Measurements from ENCODE around the gene PLEKHA7. TPM values are rescaled to one million over a fixed set of nuclear protein-coding genes. Genes with fewer than 3 reads are reported as not detected.

PLEKHA7 gene
- total and polyA plus RNA-seq, 2 of the 8 experiments (the other 6 are each of a cell fraction or from before 2014, with no cell fraction given) = 11.4 to 25.6 TPM

GRCh38 chr11:16804104-16804947 is 209.9 kb downstream of the PLEKHA7 start:
- Histone ChIP-seq H4K8ac (ENCODE audit: extremely low read depth, insufficient read depth, low read length) (no peak overlapping the region), H3K23me2 (ENCODE audit: low read depth, low read length) (no peaks in the 10 kb centered on the region), H3K23ac (ENCODE audit: insufficient read length) (no peak overlapping the region), H3K79me2 (ENCODE audit: control insufficient read depth in 1 of 2, insufficient read depth in 2 of 2, low read length in 2 of 2) (no peaks in the 10 kb centered on the region), H2BK120ac (replicated peaks; ENCODE audit: low read depth, low read length) (no peak overlapping the region), H3K27ac (ENCODE audit: low read depth, low read length) (no peak overlapping the region), H3K14ac (ENCODE audit: insufficient read length) (no peak overlapping the region), H4K20me1 (replicated peaks in 1 of 2; ENCODE audit: control insufficient read depth in 1 of 2, insufficient read depth in 2 of 2, low read length in 2 of 2) (peaks cover 0 to 2% of the 10 kb centered on the region in 2 experiments), H2BK20ac (ENCODE audit: low read length) (no peak overlapping the region), H4K5ac (ENCODE audit: insufficient read length, low read depth, low read length) (no peak overlapping the region), H3K4me3 (ENCODE audit: extremely low read depth in 1 of 4, insufficient read depth in 2 of 4, low read depth in 3 of 4, low read length in 4 of 4) (no peak overlapping the region), H3K56ac (replicated peaks; ENCODE audit: insufficient read length, low read depth, low read length) (no peak overlapping the region), H2AFZ (ENCODE audit: low read length) (no peak overlapping the region), H3K18ac (ENCODE audit: extremely low read depth, low read length) (no peak overlapping the region), H2AK5ac (ENCODE audit: low read depth, low read length) (no peak overlapping the region), H3K36me3 (ENCODE audit: control insufficient read depth in 2 of 4, insufficient read depth in 4 of 4, low read length in 3 of 4) (peaks cover 0 to 4% (median 1%) of the 10 kb centered on the region in 4 experiments; a peak in 3 of 8 replicates), H3K9me3 (ENCODE audit: insufficient read depth in 2 of 2, low read depth in 1 of 2, low read length in 1 of 2) (no peaks in the 10 kb centered on the region), H2BK15ac (ENCODE audit: low read length) (no peak overlapping the region), H3K4ac (replicated peaks; ENCODE audit: insufficient read length, low read depth, low read length) (no peak overlapping the region), H3K4me1 (replicated peaks in 1 of 4; ENCODE audit: control insufficient read depth in 3 of 4, insufficient read depth in 4 of 4, low read length in 3 of 4) (no peaks in the 10 kb centered on the region), H2BK12ac (ENCODE audit: low read depth, low read length) (no peak overlapping the region), H2BK5ac (ENCODE audit: low read depth, low read length) (no peak overlapping the region), H3K27me3 (replicated peaks in 1 of 4; ENCODE audit: control insufficient read depth in 3 of 4, extremely low read depth in 1 of 4, insufficient read depth in 3 of 4, low read length in 3 of 4) (no peaks in the 10 kb centered on the region), H3K79me1 (ENCODE audit: low read depth, low read length) (no peaks in the 10 kb centered on the region), H3K9ac (replicated peaks in 1 of 4; ENCODE audit: extremely low read depth in 1 of 4, low read depth in 3 of 4, low read length in 3 of 4) (no peak overlapping the region), H3K4me2 (ENCODE audit: insufficient read depth in 1 of 2, low read depth in 2 of 2, low read length in 2 of 2) (no peak overlapping the region), H4K91ac (replicated peaks; ENCODE audit: insufficient read length, low read length) (no peak overlapping the region)
- TF ChIP-seq POLR2AphosphoS5 (IDR thresholded peaks at IDR 0.05; ENCODE audit: low read depth, low read length) (no peak), TAF7 (optimal IDR thresholded peaks at IDR 0.05; ENCODE audit: borderline replicate concordance, low read depth, low read length) (no peak), JUND (IDR thresholded peaks at IDR 0.05; ENCODE audit: low read length) (no peak), TBP (IDR thresholded peaks at IDR 0.05; ENCODE audit: low read depth, low read length) (no peak), NANOG (IDR thresholded peaks at IDR 0.05; ENCODE audit: insufficient read depth, low read depth, low read length, poor library complexity, severe bottlenecking) (no peak), SAP30 (IDR thresholded peaks at IDR 0.05; ENCODE audit: insufficient read depth, insufficient replicate concordance, low read length) (no peak), YY1 (IDR thresholded peaks at IDR 0.05; ENCODE audit: low read depth, low read length) (no peak), PHF8 (conservative IDR thresholded peaks at IDR 0.05; ENCODE audit: low read depth, low read length) (no peak), SIRT6 (IDR thresholded peaks at IDR 0.05; ENCODE audit: low read length) (no peak), RXRA (IDR thresholded peaks at IDR 0.05; ENCODE audit: insufficient read depth, low read depth, low read length) (no peak), BCL11A (IDR thresholded peaks at IDR 0.05; ENCODE audit: low read depth in 2 of 2, low read length in 2 of 2) (no peak)
- 88% methylated on average over 7 of the region's 7 CpGs; no CpG with 5 or more reads in 1 of the 2 experiments for WGBS, 2 experiments (ENCODE audit: extremely low coverage in 1 of 2, insufficient coverage in 1 of 2, insufficient read length in 1 of 2, insufficient replicate concordance in 2 of 2, low coverage in 1 of 2, low lambda C conversion rate in 2 of 2, missing lambda C conversion rate in 1 of 2)
- FAIRE-seq (no peak), DNase-seq (ENCODE audit: low read depth in 1 of 2, low spot score in 2 of 2) (no peak)
- CTCF ChIA-PET (ENCODE audit: partially characterized antibody) = interaction anchor here (1.4 to 3.9 kb wide), 3 partner anchors 16 to 259 kb away, joined by 3 to 14 read pairs (median 4); no protein-coding TSS in a partner anchor
- POLR2A ChIA-PET (ENCODE audit: partially characterized antibody) = no interaction called here
